ENCODE data around the gene FGD4.

- TF ChIP-seq EZH2 (IDR thresholded peaks at IDR 0.05) = no peak
- no peak for TF ChIP-seq POLR2AphosphoS5 (IDR thresholded peaks at IDR 0.05; ENCODE audit: borderline replicate concordance, low read depth, low read length)
- no peak for TF ChIP-seq FOXP2 (optimal IDR thresholded peaks at IDR 0.05; ENCODE audit: control extremely low read depth, extremely low read length, insufficient read depth)
These were observed 178.0 kb downstream of the FGD4 start for GRCh38 chr12:32577328-32577727.
